NCI-H510A (cell line): ENCODE results near the gene KRTAP5-8.
A peak's percentile ranks its signal among the peaks of the same experiment; 100 is the strongest.
"Not testable (repeated sequence)": the region's sequence is repeated elsewhere in the genome, so short reads cannot be mapped to it uniquely, and the experiment has no call there.

Experiments
- DNase-seq: peaks from one replicate; lab custom pipeline; 2025; lab: John Stamatoyannopoulos, UW

Gene KRTAP5-8

DNA sequence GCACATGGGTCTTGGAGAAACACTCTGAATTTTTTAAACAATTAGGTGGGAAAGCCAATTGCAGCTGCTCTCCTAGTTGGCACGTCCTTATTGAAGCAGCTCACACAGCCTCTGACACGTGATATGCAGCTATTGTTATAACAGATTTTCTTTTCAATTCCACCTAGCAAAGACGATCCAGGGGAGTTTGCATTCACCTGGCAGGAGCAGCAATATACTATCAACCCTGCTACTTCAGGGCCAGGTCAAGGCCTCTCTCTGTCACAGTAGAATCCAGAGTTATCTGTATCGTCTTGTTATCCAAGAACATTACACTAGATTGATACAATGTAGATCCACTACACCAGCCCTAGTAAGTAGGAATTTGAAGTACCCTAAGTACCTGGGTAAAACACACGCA lies 36.6 kb downstream of the KRTAP5-8 start:
- no peak for DNase-seq

DNA sequence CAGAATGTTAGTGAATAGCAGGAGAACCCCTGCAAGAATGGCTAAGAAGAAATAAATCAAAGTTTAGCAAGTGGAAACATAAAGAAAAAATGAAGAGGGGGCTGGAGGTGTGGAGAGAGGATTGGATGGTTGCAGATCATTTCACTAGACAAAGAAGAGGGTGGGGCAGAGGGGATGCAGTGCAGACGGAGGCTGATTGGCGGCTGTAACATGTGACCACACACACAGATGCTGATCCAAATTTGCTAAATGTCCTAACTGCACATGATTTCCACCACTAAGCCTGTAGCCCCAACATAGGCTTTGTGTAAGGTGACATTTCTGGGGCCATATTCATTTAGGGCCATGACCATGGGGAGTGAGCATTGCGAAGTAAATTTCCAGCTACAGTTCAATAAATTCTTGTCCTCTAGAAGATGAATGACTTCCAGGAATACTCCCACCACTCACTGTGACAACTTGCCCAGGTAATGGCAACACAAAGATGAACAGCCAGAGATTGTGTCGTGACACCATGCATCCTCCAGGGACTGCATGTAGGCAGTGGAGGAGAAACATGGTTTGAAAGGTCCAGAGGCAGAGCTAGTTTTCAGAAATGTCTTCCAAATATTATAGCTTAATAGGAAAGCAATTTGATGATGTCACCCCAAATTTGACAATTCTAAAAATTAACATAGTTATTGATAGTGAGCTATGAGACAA lies 38.0 kb downstream of the KRTAP5-8 start:
- DNase-seq = no peak

DNA sequence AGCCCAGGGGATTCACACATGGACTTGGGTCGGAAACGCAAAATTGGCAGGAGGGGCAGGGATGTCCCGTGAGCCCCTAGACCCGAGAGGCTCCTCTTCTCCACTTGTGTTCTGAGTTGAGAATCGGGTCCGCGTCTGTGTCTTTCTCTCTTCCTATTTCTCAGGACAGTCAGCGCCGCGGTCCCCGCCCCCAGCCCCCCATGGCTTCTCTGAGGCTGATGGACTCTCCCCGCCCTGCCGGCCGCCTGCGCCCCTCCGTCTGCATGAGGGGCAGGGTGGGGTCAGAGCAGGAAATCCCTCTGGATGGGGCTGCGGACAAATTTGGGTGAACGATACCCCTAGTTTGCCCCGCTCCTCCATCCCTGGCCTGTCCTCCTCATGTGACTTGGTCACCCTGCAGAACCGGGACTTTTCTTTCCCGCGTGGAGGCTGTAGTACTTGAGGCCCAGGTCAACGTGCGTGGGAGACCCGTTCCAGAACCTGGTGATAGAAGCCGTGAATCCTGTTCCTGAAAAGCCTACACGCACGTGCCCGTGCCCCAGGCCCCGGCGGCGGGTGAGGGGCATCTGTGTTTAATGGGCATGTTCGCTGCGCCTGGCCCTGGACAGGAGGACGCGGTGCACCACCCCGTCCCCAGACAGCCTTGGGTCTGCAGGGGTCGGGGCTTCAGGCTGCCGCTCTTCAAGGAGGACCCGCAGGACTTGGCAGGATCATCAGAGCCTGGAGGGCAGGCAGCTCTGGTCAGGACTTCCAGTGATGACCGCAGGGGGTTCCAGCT lies 39.1 kb downstream of the KRTAP5-8 start:
- not testable (repeated sequence) for DNase-seq

DNA sequence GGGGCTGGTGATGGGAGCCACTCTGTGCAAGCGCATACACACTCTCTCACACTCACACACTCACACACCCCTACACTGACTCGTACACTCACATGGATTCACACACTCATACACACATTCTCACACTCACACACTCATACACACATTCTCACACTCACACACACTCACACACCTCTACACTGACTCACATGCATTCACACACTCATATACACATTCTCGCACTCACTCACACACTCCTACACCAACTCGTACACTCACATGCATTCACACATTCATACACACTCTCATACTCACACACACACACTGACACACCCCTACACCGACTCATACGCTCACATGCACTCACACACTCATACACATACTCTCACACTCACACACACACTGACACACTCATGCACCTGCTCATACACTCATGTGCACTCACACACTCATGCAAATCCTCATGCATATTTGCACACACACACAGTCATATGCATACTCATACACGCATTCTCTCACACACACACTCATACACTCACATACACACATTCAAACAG lies 39.7 kb downstream of the KRTAP5-8 start:
- DNase-seq = no peak

DNA sequence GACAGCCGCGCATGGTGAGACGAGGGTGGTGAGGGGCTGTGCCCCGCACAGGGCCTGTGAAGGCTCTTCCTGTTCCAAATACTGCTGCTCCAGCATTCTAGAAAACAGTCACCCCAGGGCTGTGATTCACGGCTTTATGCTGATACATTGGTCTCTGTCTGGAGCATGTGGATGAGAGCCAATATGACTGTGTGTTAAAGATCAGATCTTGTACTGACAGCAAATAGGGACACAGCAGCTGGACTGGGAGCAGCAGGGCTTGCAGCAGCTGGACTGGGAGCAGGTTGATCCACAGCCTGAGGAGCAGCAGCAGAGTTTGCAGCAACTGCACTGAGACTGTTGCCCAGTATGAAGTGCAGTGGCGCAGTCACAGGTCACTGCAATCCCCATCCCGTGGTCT lies 41.7 kb downstream of the KRTAP5-8 start:
- not testable (repeated sequence) for DNase-seq

DNA sequence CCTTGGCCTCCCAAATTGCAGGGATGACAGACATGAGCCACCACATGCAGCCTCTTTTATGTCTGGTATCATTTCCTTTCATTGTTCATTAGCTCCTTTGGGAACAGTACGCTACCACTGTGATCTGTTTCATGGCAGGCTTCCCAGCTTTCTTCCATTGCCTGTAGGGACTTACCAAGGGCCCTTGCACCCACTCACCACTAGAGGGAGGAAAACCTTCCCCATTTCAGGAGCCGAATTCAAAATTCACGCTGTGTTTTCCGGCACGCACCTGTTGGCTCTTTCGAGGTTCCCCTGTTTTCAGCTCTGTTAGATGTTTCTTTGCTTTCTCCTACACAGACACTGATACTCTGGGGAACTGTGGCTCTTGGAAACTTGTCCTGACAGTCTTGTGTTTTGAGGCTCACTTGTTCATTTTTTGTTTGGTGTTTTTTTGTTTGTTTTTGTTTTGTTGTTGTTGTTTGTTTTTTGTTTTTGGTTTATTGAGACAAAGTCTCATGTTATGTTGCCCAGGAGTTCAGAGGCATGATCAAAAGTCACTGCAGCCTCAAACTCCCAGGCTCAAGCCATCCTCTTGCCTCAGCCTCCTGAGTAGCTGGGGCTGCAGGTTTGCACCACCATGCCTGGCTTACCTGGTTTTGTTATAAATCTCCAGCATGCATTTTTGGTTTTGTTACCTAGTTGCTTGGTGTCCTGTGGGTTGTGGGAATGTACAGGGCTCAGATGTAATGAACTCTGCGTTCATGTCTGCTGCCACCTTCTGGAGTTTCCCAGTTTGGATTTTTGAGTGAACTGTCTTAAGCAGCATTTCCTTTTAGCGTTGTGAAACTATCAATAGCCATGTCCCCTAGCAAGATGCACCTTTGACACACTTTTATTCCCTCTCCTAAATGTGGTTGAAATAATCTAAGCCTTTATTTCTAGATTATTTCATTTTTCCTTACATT lies 42.5 kb downstream of the KRTAP5-8 start:
- DNase-seq = peak; percentile 48

DNA sequence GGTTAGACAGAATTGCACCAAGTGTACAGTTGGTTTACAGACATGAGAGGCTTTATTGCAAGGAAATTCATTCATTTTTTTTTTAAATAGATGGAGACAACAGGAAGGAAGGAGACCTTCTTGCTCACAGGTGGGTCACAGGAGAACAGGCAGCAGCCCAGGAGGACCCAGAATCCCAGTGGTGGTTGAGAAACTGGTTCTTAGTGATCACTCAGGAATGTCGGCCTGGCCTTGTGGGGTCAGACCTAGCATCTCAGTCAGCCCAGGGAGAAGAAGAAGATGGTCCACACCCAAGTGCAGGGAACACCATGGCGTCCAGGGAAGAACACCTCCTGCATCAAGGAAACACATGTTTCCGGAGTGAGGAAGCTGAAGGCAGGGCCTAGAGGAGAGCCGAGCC lies 44.0 kb downstream of the KRTAP5-8 start:
- no peak for DNase-seq

DNA sequence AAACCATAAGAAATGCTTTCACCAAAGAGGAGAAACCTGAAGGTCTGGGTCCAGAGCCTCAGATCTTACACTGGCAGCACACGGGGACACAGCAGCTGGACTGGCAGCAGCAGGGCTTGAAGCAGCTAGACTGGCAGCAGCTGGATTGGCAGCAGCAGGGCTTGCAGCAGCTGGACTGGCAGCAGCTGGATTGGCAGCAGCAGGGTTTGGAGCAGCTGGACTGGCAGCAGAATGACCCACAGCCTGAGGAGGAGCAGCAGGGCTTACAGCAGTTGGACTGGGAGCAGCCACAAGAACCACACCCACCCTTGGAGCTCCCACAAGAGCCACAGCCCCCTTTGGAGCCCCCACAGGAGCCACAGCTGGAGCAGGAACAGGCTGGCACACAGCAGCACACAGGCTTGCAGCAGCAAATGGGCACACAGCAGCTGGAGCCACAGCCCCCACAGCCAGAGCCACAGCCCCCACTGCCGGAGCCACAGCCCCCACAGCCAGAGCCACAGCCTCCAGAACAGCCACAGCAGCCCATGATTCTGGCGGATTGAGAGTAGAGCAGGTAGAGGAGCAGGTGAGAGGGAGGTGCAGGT lies 44.6 kb downstream of the KRTAP5-8 start, which contains the start of gene KRTAP5-11:
Gene KRTAP5-11 (minus strand): TSS at position 567 of the 587 bp plus-strand sequence. CDS start 38 bp downstream, at position 529.
- no peak for DNase-seq

DNA sequence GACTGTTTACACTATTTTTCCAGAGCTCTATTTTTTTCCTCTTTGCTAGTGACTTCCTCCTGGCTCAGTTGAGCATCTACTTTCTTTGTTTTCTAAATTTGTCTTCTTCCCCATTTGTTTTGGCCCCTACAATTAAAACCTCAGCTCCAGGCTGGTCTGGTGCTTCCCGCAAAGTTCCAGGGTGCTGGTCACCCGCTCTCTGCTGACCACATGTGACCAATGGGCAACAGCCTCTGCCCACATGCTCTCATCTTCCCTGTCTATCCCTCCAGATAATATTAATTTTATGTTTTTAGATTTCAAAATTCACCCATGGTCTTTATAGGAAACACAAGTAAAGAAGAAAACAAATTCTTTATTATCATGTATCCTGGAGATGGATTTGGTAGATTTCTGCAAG lies 45.1 kb downstream of the KRTAP5-8 start:
- DNase-seq = not testable (repeated sequence)

DNA sequence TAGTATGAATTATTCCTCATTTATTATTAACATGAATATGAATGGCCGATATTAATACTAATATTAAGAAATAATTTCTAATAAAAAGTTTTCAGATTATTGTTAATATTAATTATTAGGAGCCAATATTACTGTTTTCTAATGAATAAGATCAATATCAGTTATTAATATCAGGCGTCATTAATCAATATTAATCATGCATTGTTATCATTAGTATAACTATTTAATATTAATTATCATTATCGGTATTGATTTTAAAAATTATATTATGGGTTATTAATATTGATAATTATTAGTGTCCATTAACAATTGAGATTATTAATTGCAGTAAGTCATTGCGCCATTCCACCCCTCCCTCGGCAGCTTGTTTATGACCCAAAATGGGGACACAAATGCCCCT lies 47.8 kb downstream of the KRTAP5-8 start:
- not testable (repeated sequence) for DNase-seq

DNA sequence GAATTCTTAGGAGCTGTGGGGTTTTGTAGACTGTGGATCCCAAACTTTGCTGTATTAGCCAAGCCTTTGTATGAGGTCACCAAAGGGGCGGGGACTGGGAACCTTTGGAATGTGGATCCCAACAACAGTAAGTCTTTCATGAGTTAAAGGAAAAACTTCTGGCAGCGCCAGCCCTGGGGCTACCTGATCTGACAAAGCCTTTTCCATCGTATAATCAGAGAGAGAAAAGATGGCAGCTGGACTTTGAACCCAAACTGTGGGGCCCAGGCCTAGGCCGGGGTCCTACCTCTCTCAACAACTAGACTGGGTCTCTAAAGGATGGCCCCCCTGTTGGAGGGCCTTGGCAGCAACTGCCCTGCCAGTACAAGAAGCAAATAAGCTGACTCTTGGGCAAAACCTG lies 50.5 kb downstream of the KRTAP5-8 start:
- not testable (repeated sequence) for DNase-seq
